ENCODE data around the gene ATXN1. TPM values are rescaled to one million over a fixed set of nuclear protein-coding genes. Genes with fewer than 3 reads are reported as not detected.

The ATXN1 gene
- total RNA-seq, 1 experiment from 2014 or later: 5.6 TPM

DNA sequence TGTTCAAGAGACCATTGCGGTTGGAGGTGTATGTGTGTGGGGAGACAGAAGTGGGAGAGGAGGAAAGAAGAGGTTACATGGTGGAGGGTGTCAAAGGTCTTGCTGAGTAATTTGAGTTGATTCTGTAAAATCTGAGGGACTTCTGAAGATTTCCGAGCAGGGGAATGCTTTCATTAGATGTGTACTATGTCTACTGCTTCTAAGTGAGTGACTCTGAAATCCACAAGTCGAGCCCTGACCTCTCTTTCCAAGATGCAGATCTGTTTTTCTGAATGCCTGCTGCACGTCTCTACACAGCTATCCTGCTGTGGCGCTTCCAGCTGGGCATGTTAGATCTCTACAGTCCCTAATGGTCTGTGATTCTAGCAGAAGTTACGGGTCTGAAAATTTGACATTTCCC is 209.8 kb downstream of the ATXN1 start:
- H4K20me1 ChIP-seq (ENCODE audit: control insufficient read depth, insufficient read depth, insufficient read length): no peaks in the 10 kb centered on the region
- Mint-ChIP-seq H3K9me3 (no peaks in the 10 kb centered on the region), H3K4me3 (no peak overlapping the region), H3K27ac (no peak overlapping the region), H3K4me1 (no peaks in the 10 kb centered on the region), H3K36me3 (ENCODE audit: insufficient read depth in 1 of 3, low read depth in 3 of 3) (no peaks in the 10 kb centered on the region), H3K27me3 (ENCODE audit: low read depth) (no peaks in the 10 kb centered on the region; the same call in 1 of the 2 replicates)
- H4K8ac ChIP-seq (replicated peaks; ENCODE audit: insufficient read length, low read depth, low read length): no peak overlapping the region
- TF ChIP-seq, protein P1, sequence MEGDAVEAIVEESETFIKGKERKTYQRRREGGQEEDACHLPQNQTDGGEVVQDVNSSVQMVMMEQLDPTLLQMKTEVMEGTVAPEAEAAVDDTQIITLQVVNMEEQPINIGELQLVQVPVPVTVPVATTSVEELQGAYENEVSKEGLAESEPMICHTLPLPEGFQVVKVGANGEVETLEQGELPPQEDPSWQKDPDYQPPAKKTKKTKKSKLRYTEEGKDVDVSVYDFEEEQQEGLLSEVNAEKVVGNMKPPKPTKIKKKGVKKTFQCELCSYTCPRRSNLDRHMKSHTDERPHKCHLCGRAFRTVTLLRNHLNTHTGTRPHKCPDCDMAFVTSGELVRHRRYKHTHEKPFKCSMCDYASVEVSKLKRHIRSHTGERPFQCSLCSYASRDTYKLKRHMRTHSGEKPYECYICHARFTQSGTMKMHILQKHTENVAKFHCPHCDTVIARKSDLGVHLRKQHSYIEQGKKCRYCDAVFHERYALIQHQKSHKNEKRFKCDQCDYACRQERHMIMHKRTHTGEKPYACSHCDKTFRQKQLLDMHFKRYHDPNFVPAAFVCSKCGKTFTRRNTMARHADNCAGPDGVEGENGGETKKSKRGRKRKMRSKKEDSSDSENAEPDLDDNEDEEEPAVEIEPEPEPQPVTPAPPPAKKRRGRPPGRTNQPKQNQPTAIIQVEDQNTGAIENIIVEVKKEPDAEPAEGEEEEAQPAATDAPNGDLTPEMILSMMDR (conservative IDR thresholded peaks at IDR 0.05): no peak
- H3K27me3 ChIP-seq (ENCODE audit: insufficient read depth, low read length): no peaks in the 10 kb centered on the region
- H3K23me2 ChIP-seq (ENCODE audit: insufficient read length, low read depth, low read length, poor library complexity, severe bottlenecking): no peaks in the 10 kb centered on the region
- H3K18ac ChIP-seq (ENCODE audit: insufficient read length, low read depth, low read length): no peak overlapping the region
- no peak overlapping the region for H2BK5ac ChIP-seq (ENCODE audit: insufficient read length, low read length)
- no peak overlapping the region for H3K56ac ChIP-seq (ENCODE audit: insufficient read length, low read depth, low read length)
- no peak overlapping the region for H3K23ac ChIP-seq (ENCODE audit: insufficient read length, low read depth, low read length)
- H3K4ac ChIP-seq (ENCODE audit: low read depth, low read length): no peak overlapping the region
- no peak for DNase-seq
- H3K79me1 ChIP-seq (ENCODE audit: insufficient read depth, low read depth, low read length, poor library complexity, severe bottlenecking): no peaks in the 10 kb centered on the region
- WGBS (ENCODE audit: extremely low coverage, insufficient read length, low lambda C conversion rate): no CpG with 5 or more reads among the region's 6 CpGs
- H2AK5ac ChIP-seq (ENCODE audit: insufficient read length, low read length): no peak overlapping the region
- no peak overlapping the region for H2BK120ac ChIP-seq (ENCODE audit: low read depth, low read length, poor library complexity, severe bottlenecking)
- no peak overlapping the region for H2BK12ac ChIP-seq (ENCODE audit: insufficient read length, low read depth, low read length)
- no peak overlapping the region for H2BK20ac ChIP-seq (ENCODE audit: low read depth, low read length, poor library complexity, severe bottlenecking)
- no peak overlapping the region for H2AFZ ChIP-seq (ENCODE audit: low read length)
- no peaks in the 10 kb centered on the region for H3K9me3 ChIP-seq (ENCODE audit: control insufficient read depth, low read depth, low read length)
- H4K91ac ChIP-seq (ENCODE audit: insufficient read length, low read depth, low read length): no peak overlapping the region
- H3K4me2 ChIP-seq (ENCODE audit: insufficient read depth, insufficient read length, low read length): no peak overlapping the region
- no peak overlapping the region for H3K14ac ChIP-seq (ENCODE audit: insufficient read depth, low read length)
- no peak overlapping the region for H4K5ac ChIP-seq (ENCODE audit: insufficient read length, low read depth, low read length)
- no peaks in the 10 kb centered on the region for H3K79me2 ChIP-seq (ENCODE audit: insufficient read depth, low read length)
- H2BK15ac ChIP-seq (ENCODE audit: low read depth, low read length): no peak overlapping the region
- no peak overlapping the region for H3K27ac ChIP-seq (ENCODE audit: insufficient read length, low read depth, low read length)
- no peaks in the 10 kb centered on the region for H3K4me1 ChIP-seq (ENCODE audit: insufficient read depth, low read length)
- no peak overlapping the region for H3K9ac ChIP-seq (ENCODE audit: extremely low read depth, insufficient read length, low read length)
- no peak overlapping the region for H3T11ph ChIP-seq (ENCODE audit: low read length)
